Measurements from ENCODE around the gene HORMAD2. TPM values are rescaled to one million over a fixed set of nuclear protein-coding genes. Genes with fewer than 3 reads are reported as not detected.

The HORMAD2 gene
- total RNA-seq, 1 donor from 2014 or later = not detected

DNA sequence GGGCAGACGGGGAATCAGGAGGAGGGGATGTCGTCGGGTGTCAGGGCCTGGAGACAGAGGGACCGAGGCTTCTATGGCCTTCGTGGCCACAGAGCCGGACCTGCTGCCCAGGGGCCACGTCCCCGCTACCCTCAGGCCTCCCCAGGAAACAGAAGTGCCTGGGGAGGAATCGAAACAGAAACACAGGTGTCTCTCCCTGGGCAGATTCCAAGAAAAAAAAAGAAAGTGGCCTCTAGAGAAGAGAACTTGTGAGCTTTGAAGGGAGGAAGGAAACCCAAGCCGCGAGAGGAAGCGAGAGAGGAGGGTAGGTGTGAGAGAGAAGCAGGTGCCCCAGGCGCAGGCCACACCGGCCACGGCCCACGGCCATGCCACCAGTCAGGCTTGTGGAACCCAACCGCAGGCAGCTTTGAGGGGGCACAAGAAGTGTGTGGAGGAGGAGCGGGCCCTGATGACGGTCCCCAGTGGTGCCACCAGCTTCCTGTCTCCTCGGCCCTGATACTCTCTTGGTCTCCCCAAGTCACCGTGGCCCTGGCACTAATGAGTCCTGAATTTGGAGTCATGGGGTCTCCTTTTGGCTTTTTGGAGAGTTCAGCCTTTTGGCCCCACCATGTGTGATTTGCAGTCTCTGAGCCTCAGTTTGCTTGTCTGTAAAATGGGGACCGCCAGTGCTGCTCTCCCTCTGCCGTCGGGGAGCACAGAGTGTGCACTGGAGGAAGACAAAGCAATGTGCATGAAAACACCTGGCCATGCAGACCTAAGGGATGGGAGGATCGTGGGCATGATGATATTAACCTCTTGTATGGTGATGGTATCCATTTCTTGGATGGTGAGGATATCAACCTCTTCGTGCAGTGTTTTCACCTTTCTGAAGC is 141.1 kb downstream of the HORMAD2 start:
- Mint-ChIP-seq H3K36me3 (ENCODE audit: unreplicated experiment) (no peaks in the 10 kb centered on the region), H3K9me3 (ENCODE audit: unreplicated experiment) (peaks cover 1% of the 10 kb centered on the region), H3K4me1 (ENCODE audit: low read depth, unreplicated experiment) (no peaks in the 10 kb centered on the region), H3K27ac (ENCODE audit: unreplicated experiment) (no peak overlapping the region), H3K4me3 (ENCODE audit: unreplicated experiment) (no peak overlapping the region), H3K27me3 (ENCODE audit: unreplicated experiment) (peaks cover 5% of the 10 kb centered on the region)
- TF ChIP-seq, protein P1, sequence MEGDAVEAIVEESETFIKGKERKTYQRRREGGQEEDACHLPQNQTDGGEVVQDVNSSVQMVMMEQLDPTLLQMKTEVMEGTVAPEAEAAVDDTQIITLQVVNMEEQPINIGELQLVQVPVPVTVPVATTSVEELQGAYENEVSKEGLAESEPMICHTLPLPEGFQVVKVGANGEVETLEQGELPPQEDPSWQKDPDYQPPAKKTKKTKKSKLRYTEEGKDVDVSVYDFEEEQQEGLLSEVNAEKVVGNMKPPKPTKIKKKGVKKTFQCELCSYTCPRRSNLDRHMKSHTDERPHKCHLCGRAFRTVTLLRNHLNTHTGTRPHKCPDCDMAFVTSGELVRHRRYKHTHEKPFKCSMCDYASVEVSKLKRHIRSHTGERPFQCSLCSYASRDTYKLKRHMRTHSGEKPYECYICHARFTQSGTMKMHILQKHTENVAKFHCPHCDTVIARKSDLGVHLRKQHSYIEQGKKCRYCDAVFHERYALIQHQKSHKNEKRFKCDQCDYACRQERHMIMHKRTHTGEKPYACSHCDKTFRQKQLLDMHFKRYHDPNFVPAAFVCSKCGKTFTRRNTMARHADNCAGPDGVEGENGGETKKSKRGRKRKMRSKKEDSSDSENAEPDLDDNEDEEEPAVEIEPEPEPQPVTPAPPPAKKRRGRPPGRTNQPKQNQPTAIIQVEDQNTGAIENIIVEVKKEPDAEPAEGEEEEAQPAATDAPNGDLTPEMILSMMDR (IDR thresholded peaks at IDR 0.05; ENCODE audit: partially characterized antibody, unreplicated experiment) = no peak
- DNase-seq = no peak

DNA sequence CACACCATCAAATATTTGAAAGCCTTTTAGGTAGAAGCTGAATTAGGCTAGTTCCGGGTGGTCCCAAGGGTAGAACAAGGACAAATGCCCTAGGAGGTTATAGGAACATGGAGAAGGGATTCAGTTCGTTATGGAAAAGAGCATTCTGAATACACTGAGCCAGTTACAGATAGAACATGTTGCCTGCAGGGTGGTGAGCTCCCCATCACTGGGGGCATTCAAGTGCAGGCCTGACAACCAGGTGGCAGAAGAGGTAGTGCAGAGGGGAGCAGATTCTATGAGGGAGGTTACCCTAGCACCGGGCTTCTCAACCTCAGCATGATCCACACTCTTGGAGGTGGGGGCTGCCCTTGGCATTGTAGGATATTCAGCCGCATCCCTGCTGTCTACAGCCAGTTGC is 142.1 kb downstream of the HORMAD2 start:
- DNase-seq = no peak
- Mint-ChIP-seq H3K27me3 (ENCODE audit: unreplicated experiment) (peaks cover 7% of the 10 kb centered on the region), H3K4me3 (ENCODE audit: unreplicated experiment) (no peak overlapping the region), H3K9me3 (ENCODE audit: unreplicated experiment) (peaks cover 1% of the 10 kb centered on the region), H3K27ac (ENCODE audit: unreplicated experiment) (no peak overlapping the region), H3K36me3 (ENCODE audit: unreplicated experiment) (no peaks in the 10 kb centered on the region), H3K4me1 (ENCODE audit: low read depth, unreplicated experiment) (no peaks in the 10 kb centered on the region)
- TF ChIP-seq, protein P1 (IDR thresholded peaks at IDR 0.05; ENCODE audit: partially characterized antibody, unreplicated experiment) = no peak

DNA sequence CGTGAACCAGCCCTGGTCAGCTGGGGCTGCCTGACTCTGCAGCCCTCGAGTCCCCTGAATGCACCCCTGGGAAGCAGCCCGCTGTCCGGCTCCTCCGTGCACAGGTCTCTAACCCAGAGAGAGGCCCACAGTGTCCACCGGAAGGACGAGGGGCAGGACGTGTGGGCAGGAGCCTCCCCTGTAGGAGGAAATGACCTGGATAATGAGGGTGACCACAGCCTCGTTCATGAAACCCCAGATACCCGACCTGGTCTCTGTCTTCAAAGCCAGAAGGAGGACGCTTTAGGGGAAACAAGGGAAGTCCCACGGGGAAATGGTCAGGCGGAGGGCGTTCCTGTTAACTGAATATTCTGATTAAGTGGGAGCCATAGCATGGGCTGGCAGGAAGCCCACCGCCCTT is 143.0 kb downstream of the HORMAD2 start:
- DNase-seq = no peak
- H3K36me3 Mint-ChIP-seq (ENCODE audit: unreplicated experiment) = no peaks in the 10 kb centered on the region
- H3K27ac Mint-ChIP-seq (ENCODE audit: unreplicated experiment) = no peak overlapping the region
- H3K9me3 Mint-ChIP-seq (ENCODE audit: unreplicated experiment) = peaks cover 1% of the 10 kb centered on the region
- H3K4me3 Mint-ChIP-seq (ENCODE audit: unreplicated experiment) = no peak overlapping the region
- no peaks in the 10 kb centered on the region for H3K4me1 Mint-ChIP-seq (ENCODE audit: low read depth, unreplicated experiment)
- TF ChIP-seq, protein P1 (IDR thresholded peaks at IDR 0.05; ENCODE audit: partially characterized antibody, unreplicated experiment) = no peak
- peaks cover 5% of the 10 kb centered on the region for H3K27me3 Mint-ChIP-seq (ENCODE audit: unreplicated experiment)

DNA sequence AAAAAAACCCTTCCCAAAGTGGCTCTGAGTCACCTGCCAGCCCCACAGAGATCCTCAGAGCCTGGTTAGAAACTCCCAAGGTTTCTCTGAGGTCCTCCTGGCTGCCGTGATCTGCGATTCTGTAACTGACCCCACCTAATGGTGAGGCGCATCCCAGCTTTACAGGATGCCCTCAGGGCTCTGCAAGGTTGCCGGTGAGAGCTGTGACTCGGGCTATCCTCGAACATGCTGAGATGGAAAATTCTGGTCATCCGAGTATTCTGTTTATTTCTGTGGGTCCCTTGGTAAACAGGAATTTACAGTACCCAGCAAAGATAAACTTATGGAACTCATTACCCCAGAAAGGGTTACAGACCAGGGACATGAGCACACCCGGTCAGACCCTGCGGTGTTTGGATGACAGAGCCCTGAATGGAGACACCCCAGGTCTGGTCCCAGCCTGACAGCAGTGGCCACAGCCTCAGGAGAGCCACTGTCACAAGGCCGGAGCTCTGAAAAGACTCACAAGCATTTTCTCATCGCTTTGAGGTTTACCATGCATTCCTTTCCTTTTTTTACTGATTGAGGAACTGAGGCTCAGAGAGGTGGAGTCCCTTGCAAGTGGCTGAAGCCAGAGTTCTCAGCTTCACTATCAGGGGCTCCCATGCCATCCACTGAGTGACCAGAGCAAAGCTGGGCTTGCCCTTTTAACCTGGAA is 144.0 kb downstream of the HORMAD2 start:
- no peak overlapping the region for H3K27ac Mint-ChIP-seq (ENCODE audit: unreplicated experiment)

More for the DNA sequence above, 144.0 kb downstream of the HORMAD2 start:
- Mint-ChIP-seq H3K36me3 (ENCODE audit: unreplicated experiment) (no peaks in the 10 kb centered on the region), H3K27me3 (ENCODE audit: unreplicated experiment) (peaks cover 5% of the 10 kb centered on the region), H3K9me3 (ENCODE audit: unreplicated experiment) (peaks cover 1% of the 10 kb centered on the region), H3K4me3 (ENCODE audit: unreplicated experiment) (no peak overlapping the region), H3K4me1 (ENCODE audit: low read depth, unreplicated experiment) (peaks cover 2% of the 10 kb centered on the region)
- TF ChIP-seq, protein P1 (IDR thresholded peaks at IDR 0.05; ENCODE audit: partially characterized antibody, unreplicated experiment) = no peak
- DNase-seq = no peak

Data from glutamatergic neuron (in vitro differentiated cells).